HG03520 (cell line): ENCODE data around the gene INO80C.

ENCODE experiments used
- ATAC-seq: cut with Tn5 transposase; IDR thresholded peaks from one replicate; pipeline ENCODE4 v1.9.1; 2021; ENCODE audit warnings: mild to moderate bottlenecking, moderate library complexity; ENCODE audit not compliant: unreplicated experiment

INO80C gene

GRCh38 chr18:35435401-35435800 is 62.4 kb downstream of the INO80C start:
- no peak for ATAC-seq

- no peak for ATAC-seq
Measured at GRCh38 chr18:35432565-35433001, 65.2 kb downstream of the INO80C start.

GRCh38 chr18:35431374-35431741 is 66.4 kb downstream of the INO80C start:
- no peak for ATAC-seq

- no peak for ATAC-seq
Measured at GRCh38 chr18:35430721-35431373, 66.9 kb downstream of the INO80C start.

GRCh38 chr18:35426786-35427185 is 71.0 kb downstream of the INO80C start:
- no peak for ATAC-seq

- ATAC-seq = no peak
Measured at GRCh38 chr18:35424356-35424755, 73.4 kb downstream of the INO80C start.

- no peak for ATAC-seq
Measured at GRCh38 chr18:35422237-35422636, 75.5 kb downstream of the INO80C start.

- no peak for ATAC-seq
Measured at GRCh38 chr18:35418610-35419009, 79.2 kb downstream of the INO80C start.
